ENCODE results near the gene SPPL2B. TPM values are rescaled to one million over a fixed set of nuclear protein-coding genes. Genes with fewer than 3 reads are reported as not detected.
"Not testable (repeated sequence)": the region's sequence is repeated elsewhere in the genome, so short reads cannot be mapped to it uniquely, and the experiment has no call there.

Gene SPPL2B
- total RNA-seq, 1 donor from 2014 or later: 20.5 TPM

- no peak for DNase-seq (ENCODE audit: low spot score)
Measured at GRCh38 chr19:2380567-2380966, 52.1 kb downstream of the SPPL2B start.

DNA sequence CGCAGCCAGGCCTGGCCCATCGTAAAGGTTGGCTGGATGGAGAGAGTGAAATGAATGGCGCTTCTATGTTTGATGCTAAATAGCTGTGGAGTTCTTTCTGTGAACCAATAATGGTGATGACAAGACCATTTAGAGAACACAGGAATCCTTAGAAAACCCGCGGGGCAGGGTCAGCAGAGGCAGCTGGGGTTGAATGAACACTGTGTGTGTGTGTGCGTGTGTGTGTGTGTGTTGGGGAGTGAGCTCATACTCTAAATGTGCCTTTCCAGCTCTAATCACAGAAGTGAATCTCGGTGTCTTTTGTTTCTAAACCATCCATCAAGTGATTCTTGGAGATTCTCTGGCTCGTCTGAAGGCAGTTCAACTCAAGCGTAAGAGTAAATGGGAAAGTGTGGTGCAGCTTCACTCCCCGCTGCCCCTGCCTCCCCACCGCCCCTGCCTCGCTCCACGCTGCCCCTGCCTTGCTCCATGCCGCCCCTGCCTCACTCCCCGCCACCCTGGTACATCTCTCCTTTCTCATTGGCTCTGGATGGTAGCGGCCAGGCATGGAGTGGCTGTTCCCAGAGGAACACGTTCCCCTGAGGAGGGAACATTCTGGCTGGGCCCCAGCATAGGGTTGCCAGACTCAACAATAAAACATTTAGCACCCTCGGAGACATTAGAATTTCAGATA lies 52.8 kb downstream of the SPPL2B start:
- peak; percentile 40 for DNase-seq (ENCODE audit: low spot score)

- DNase-seq (ENCODE audit: low spot score): no peak
Measured at GRCh38 chr19:2382530-2383222, 54.2 kb downstream of the SPPL2B start.

- DNase-seq (ENCODE audit: low spot score): peak; percentile 34
Measured at GRCh38 chr19:2385053-2385721, 56.7 kb downstream of the SPPL2B start.

DNA sequence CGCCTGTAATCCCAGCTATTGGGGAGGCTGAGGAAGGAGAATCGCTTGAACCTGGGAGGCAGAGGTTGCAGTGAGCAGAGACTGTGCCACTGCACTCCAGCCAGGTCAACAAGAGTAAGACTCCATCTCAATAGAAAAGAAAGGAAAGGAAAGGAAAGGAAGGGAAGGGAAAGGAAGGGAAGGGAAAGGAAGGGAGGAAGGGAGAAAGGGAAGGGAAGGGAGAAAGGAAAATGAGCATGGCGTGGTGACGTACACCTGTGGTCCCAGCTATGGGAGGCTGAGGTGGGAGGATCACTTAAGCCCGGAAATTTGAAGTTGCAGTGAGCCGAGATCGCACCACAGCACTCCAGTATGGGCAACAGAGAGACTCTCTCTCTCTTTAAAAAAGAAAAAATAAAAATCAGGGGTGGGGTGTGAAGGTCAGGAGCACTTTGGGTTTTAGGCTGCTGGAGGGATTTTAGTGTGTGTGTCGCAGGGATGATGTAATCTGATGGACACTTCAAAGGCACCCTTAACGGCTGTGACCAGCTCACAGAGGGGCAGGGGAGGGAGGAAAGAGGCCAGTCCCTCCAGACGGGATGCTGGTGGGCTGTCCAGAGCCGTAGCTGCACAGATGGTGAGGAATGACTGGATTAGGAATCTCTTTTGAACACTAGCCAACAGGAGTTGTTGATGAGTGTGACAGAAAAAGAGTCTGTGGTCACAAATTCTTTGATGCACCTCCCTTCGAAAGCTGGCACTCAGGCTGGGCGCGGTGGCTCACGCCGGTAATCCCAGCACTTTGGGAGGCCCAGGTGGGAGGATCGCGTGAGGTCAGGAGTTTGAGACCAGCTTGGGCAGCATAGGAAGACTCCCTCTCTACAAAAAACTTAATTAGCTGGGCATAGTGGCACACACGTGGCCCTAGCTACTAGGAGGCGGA lies 59.1 kb downstream of the SPPL2B start:
- no peak for DNase-seq (ENCODE audit: low spot score)

GRCh38 chr19:2389594-2389993 lies 61.1 kb downstream of the SPPL2B start:
- no peak for DNase-seq (ENCODE audit: low spot score)

- DNase-seq (ENCODE audit: low spot score): peak; percentile 65
Measured at GRCh38 chr19:2391118-2391725, 62.7 kb downstream of the SPPL2B start.

- no peak for DNase-seq (ENCODE audit: low spot score)
Measured at GRCh38 chr19:2392366-2392765, 63.9 kb downstream of the SPPL2B start.

- DNase-seq (ENCODE audit: low spot score): not testable (repeated sequence)
Measured at GRCh38 chr19:2392899-2393298, 64.4 kb downstream of the SPPL2B start.

DNA sequence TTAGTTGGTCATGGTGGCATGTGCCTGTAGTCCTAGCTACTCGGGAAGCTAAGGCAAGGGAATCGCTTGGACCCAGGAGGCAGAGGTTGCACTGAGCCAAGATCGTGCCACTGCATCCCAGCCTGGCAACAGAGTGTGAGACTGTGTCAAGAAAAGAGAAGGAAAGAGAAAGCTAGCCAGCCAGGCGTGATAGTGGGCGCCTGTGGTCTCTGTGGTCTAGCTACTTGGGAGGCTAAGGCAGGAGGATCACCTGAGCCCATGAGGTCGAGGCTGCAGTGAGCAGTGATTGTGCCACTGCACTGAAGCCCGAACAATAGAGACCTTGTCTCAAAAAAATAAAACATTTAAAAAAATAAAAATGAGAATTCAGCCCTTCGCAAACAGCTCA lies 65.6 kb downstream of the SPPL2B start:
- DNase-seq (ENCODE audit: low spot score): no peak

- no peak for DNase-seq (ENCODE audit: low spot score)
Measured at GRCh38 chr19:2394442-2395292, 66.2 kb downstream of the SPPL2B start.

- not testable (repeated sequence) for DNase-seq (ENCODE audit: low spot score)
Measured at GRCh38 chr19:2395293-2395829, 66.9 kb downstream of the SPPL2B start.

GRCh38 chr19:2397173-2397572 lies 68.7 kb downstream of the SPPL2B start:
- DNase-seq (ENCODE audit: low spot score): not testable (repeated sequence)

DNA sequence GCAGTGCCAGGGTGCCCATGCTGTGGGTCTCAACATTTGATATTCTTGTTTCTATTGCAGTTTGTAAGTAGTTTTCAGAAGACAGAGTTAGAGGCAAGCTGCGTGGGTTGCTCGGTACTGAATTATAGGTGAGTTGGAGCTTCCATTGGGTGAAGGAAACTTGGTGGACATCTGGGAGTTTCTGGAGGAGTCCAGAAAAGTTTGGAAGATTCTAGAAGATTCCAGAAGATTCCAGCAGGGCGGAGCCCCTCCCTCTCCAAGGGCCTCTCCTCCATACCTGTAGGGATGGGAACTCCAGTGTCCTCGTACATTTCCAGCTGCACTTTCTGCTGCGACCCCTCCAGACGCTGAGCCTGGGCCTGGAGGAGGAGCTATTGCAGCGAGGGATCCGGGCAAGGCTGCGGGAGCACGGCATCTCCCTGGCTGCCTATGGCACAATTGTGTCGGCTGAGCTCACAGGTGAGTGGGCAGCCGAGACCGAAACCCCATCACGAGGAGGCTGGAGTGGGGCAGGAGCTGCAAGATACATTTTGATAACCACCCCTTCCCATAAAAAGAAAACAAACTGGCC lies 70.3 kb downstream of the SPPL2B start:
- no peak for DNase-seq (ENCODE audit: low spot score)

DNA sequence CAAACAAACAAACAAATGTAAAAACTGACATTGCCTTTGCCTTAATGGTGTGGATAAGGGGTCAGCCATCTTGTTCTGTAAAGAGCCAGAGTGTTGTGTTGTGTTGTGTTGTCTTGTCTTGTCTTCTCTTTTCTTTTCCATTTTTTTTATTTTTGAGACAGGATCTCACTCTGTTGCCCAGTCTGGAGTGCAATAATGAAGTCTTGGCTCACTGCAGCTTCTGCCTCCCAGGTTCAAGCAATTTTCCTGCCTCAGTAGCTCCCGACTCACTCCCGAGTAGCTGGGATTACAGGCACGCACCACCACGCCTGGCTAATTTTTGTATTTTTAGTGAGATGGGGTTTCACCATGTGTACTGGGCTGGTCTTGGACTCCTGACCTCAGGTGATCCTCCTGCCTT lies 71.1 kb downstream of the SPPL2B start:
- no peak for DNase-seq (ENCODE audit: low spot score)

Data from umbilical cord (tissue), 2 donors.